Sigmoid colon (tissue), 3 donors: ENCODE results near the gene FIBP.

Experiments used
- POLR2A ChIP-seq, 2 donors: fragments of 450-650 bp; IDR thresholded peaks; one replicate each; pipeline ENCODE4 v1.6.1; 2016; ENCODE audit warnings: antibody characterized with exemption in 2 of 2, mild to moderate bottlenecking in 2 of 2, moderate library complexity in 2 of 2
- TF ChIP-seq, protein P1 (sequence below), 4 experiments: fragments of 450-650 bp in 3 of 4; fragments of 200-600 bp in 1 of 4; IDR thresholded peaks; one replicate each; pipeline ENCODE4 v1.5.1; 2016 to 2019; ENCODE audit warnings: antibody characterized with exemption in 4 of 4, mild to moderate bottlenecking in 3 of 4, moderate library complexity in 2 of 4

GRCh38 chr11:65918211-65919140, 30.2 kb upstream of the FIBP start, which contains the start of gene C11orf68:
- no peak for TF ChIP-seq POLR2A (IDR thresholded peaks at IDR 0.05)
- TF ChIP-seq, protein P1, sequence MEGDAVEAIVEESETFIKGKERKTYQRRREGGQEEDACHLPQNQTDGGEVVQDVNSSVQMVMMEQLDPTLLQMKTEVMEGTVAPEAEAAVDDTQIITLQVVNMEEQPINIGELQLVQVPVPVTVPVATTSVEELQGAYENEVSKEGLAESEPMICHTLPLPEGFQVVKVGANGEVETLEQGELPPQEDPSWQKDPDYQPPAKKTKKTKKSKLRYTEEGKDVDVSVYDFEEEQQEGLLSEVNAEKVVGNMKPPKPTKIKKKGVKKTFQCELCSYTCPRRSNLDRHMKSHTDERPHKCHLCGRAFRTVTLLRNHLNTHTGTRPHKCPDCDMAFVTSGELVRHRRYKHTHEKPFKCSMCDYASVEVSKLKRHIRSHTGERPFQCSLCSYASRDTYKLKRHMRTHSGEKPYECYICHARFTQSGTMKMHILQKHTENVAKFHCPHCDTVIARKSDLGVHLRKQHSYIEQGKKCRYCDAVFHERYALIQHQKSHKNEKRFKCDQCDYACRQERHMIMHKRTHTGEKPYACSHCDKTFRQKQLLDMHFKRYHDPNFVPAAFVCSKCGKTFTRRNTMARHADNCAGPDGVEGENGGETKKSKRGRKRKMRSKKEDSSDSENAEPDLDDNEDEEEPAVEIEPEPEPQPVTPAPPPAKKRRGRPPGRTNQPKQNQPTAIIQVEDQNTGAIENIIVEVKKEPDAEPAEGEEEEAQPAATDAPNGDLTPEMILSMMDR (IDR thresholded peaks at IDR 0.05) = no peak
